ENCODE data around the gene PPP4R4.
A peak's percentile ranks its signal among the peaks of the same experiment; 100 is the strongest.

Gene PPP4R4

GRCh38 chr14:94158239-94158883 is 15.8 kb upstream of the PPP4R4 start:
- Histone ChIP-seq H3K27me3 (replicated peaks in 2 of 5; ENCODE audit: control insufficient read depth in 4 of 5, insufficient read depth in 5 of 5, low read length in 4 of 5) (no peaks in the 10 kb centered on the region), H3K4me1 (ENCODE audit: control extremely low read depth in 1 of 4, control insufficient read depth in 4 of 4, insufficient read depth in 4 of 4, low read length in 3 of 4) (peaks cover 8 to 30% (median 22%) of the 10 kb centered on the region in 4 experiments), H3K36me3 (ENCODE audit: control insufficient read depth in 4 of 4, insufficient read depth in 4 of 4, low read length in 3 of 4) (no peaks in the 10 kb centered on the region), H3K27ac (ENCODE audit: insufficient read depth in 1 of 2, low read depth in 1 of 2, low read length in 2 of 2, poor library complexity in 1 of 2, severe bottlenecking in 2 of 2) (no peak overlapping the region), H3K9me3 (ENCODE audit: control extremely low read depth in 1 of 5, control insufficient read depth in 4 of 5, insufficient read depth in 2 of 5, low read depth in 1 of 5, low read length in 4 of 5) (peaks cover 0 to 4% (median 0%) of the 10 kb centered on the region in 5 experiments), H3K4me3 (ENCODE audit: control insufficient read depth in 1 of 7, extremely low read depth in 1 of 7, insufficient read depth in 4 of 7, low read depth in 2 of 7, low read length in 6 of 7) (no peak overlapping the region)
- ChIA-PET POLR2A (interaction anchor here (0.8 kb wide), 1 partner anchor 129 kb away, joined by 3 read pairs; no protein-coding TSS in a partner anchor), CTCF (interaction anchor here (1.3 to 5.4 kb wide), 3 partner anchors 10 to 26 kb away, joined by 3 to 33 read pairs (median 5); no protein-coding TSS in a partner anchor)
- DNase-seq: peak in 2 of 3 donors; percentile 67 to 80
- 40% methylated on average over 8 of the region's 10 CpGs for WGBS (ENCODE audit: insufficient coverage)

- POLR2A ChIA-PET: no interaction called here
- no peaks in the 10 kb centered on the region for H3K9me3 ChIP-seq (ENCODE audit: control extremely low read depth in 1 of 5, control insufficient read depth in 4 of 5, insufficient read depth in 2 of 5, low read depth in 1 of 5, low read length in 4 of 5)
- no peak overlapping the region for H3K4me3 ChIP-seq (ENCODE audit: control insufficient read depth in 1 of 7, extremely low read depth in 1 of 7, insufficient read depth in 4 of 7, low read depth in 2 of 7, low read length in 6 of 7)
- 0% methylated on average over 1 of the region's 2 CpGs for WGBS (ENCODE audit: insufficient coverage)
- H3K4me1 ChIP-seq (ENCODE audit: control extremely low read depth in 1 of 4, control insufficient read depth in 4 of 4, insufficient read depth in 4 of 4, low read length in 3 of 4): peaks cover 8 to 47% (median 29%) of the 10 kb centered on the region in 4 experiments
- H3K36me3 ChIP-seq (ENCODE audit: control insufficient read depth in 4 of 4, insufficient read depth in 4 of 4, low read length in 3 of 4): no peaks in the 10 kb centered on the region
- CTCF ChIA-PET: interaction anchor here (1.0 to 5.4 kb wide), 2 partner anchors 9 to 24 kb away, joined by 5 to 33 read pairs; no protein-coding TSS in a partner anchor
- peak in 1 of 3 donors; percentile 45 for DNase-seq
- no peaks in the 10 kb centered on the region for H3K27me3 ChIP-seq (replicated peaks in 2 of 5; ENCODE audit: control insufficient read depth in 4 of 5, insufficient read depth in 5 of 5, low read length in 4 of 5)
- H3K27ac ChIP-seq (ENCODE audit: insufficient read depth in 1 of 2, low read depth in 1 of 2, low read length in 2 of 2, poor library complexity in 1 of 2, severe bottlenecking in 2 of 2): no peak overlapping the region
Measured at GRCh38 chr14:94161058-94161457, 13.1 kb upstream of the PPP4R4 start.

DNA sequence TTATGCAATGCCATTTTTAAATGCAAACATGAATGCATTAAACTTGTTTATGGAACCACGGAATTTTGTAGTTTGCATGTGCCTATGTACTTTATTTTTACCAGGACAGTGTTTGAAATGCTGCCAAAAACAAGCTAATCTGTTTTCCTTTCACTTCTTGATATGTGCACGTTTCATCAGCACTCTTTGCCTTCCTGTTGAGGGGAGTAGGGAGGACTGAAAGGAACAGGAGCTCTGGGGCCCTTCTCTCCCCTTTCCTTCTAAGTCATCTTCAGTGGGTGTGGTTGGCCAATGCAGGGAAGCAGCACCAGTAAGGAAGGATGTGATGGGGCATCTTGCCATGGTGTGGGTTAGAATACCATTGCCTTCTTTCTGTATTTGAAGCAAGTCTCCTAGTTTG is 12.1 kb upstream of the PPP4R4 start:
- CTCF ChIA-PET: interaction anchor here (1.0 to 5.4 kb wide), 4 partner anchors 21 to 31 kb away, joined by 3 to 33 read pairs (median 4); no protein-coding TSS in a partner anchor

GRCh38 chr14:94162466-94162865 is 11.7 kb upstream of the PPP4R4 start:
- 90% methylated on average over 4 of the region's 5 CpGs for WGBS (ENCODE audit: insufficient coverage)
- POLR2A ChIA-PET: interaction anchor here (0.6 kb wide), 1 partner anchor 9 kb away, joined by 3 read pairs; no protein-coding TSS in a partner anchor
- Histone ChIP-seq H3K27me3 (replicated peaks in 2 of 5; ENCODE audit: control insufficient read depth in 4 of 5, insufficient read depth in 5 of 5, low read length in 4 of 5) (no peaks in the 10 kb centered on the region), H3K27ac (ENCODE audit: insufficient read depth in 1 of 2, low read depth in 1 of 2, low read length in 2 of 2, poor library complexity in 1 of 2, severe bottlenecking in 2 of 2) (peak overlapping the region in 1 of 2 experiments; percentile 52), H3K9me3 (ENCODE audit: control extremely low read depth in 1 of 5, control insufficient read depth in 4 of 5, insufficient read depth in 2 of 5, low read depth in 1 of 5, low read length in 4 of 5) (no peaks in the 10 kb centered on the region), H3K36me3 (ENCODE audit: control insufficient read depth in 4 of 4, insufficient read depth in 4 of 4, low read length in 3 of 4) (no peaks in the 10 kb centered on the region), H3K4me1 (ENCODE audit: control extremely low read depth in 1 of 4, control insufficient read depth in 4 of 4, insufficient read depth in 4 of 4, low read length in 3 of 4) (peaks cover 8 to 47% (median 29%) of the 10 kb centered on the region in 4 experiments), H3K4me3 (ENCODE audit: control insufficient read depth in 1 of 7, extremely low read depth in 1 of 7, insufficient read depth in 4 of 7, low read depth in 2 of 7, low read length in 6 of 7) (peak overlapping the region in 1 of 7 experiments; percentile 7)
- CTCF ChIA-PET: interaction anchor here (1.0 to 1.3 kb wide), 5 partner anchors 13 to 32 kb away, joined by 3 to 4 read pairs (median 3); no protein-coding TSS in a partner anchor
- no peak for DNase-seq

More for the DNA sequence above, 12.1 kb upstream of the PPP4R4 start:
- Histone ChIP-seq H3K4me1 (ENCODE audit: control extremely low read depth in 1 of 4, control insufficient read depth in 4 of 4, insufficient read depth in 4 of 4, low read length in 3 of 4) (peaks cover 8 to 47% (median 29%) of the 10 kb centered on the region in 4 experiments), H3K27me3 (replicated peaks in 2 of 5; ENCODE audit: control insufficient read depth in 4 of 5, insufficient read depth in 5 of 5, low read length in 4 of 5) (no peaks in the 10 kb centered on the region), H3K4me3 (ENCODE audit: control insufficient read depth in 1 of 7, extremely low read depth in 1 of 7, insufficient read depth in 4 of 7, low read depth in 2 of 7, low read length in 6 of 7) (peak overlapping the region in 1 of 7 experiments; percentile 32), H3K9me3 (ENCODE audit: control extremely low read depth in 1 of 5, control insufficient read depth in 4 of 5, insufficient read depth in 2 of 5, low read depth in 1 of 5, low read length in 4 of 5) (no peaks in the 10 kb centered on the region), H3K27ac (ENCODE audit: insufficient read depth in 1 of 2, low read depth in 1 of 2, low read length in 2 of 2, poor library complexity in 1 of 2, severe bottlenecking in 2 of 2) (peak overlapping the region in 1 of 2 experiments; percentile 52), H3K36me3 (ENCODE audit: control insufficient read depth in 4 of 4, insufficient read depth in 4 of 4, low read length in 3 of 4) (no peaks in the 10 kb centered on the region)
- POLR2A ChIA-PET: interaction anchor here (0.6 kb wide), 1 partner anchor 10 kb away, joined by 3 read pairs; no protein-coding TSS in a partner anchor
- WGBS (ENCODE audit: insufficient coverage): no CpG with 5 or more reads among the region's 2 CpGs
- peak; percentile 44 to 68 (median 62) for DNase-seq

DNA sequence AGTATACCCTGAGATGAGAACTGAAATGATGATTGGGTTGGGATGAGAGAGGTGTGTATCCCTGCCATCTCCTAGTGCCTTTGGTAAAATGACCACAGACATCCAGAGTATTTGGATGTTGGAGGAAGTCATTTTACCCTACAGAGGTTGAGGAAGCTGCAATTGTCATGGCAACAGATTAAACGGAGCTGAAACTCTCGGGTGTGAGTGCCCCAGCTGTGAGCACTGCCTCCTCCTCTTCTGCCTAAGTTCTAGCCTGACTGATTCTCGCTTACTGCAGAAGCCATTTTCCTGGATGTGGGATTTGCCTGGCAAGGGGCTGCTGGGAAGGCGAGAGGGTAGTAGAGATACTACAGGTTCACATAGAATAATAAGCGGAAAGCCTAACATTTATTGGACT is 10.3 kb upstream of the PPP4R4 start:
- POLR2A ChIA-PET: no interaction called here
- no peaks in the 10 kb centered on the region for H3K9me3 ChIP-seq (ENCODE audit: control extremely low read depth in 1 of 5, control insufficient read depth in 4 of 5, insufficient read depth in 2 of 5, low read depth in 1 of 5, low read length in 4 of 5)
- H3K4me1 ChIP-seq (ENCODE audit: control extremely low read depth in 1 of 4, control insufficient read depth in 4 of 4, insufficient read depth in 4 of 4, low read length in 3 of 4): peaks cover 8 to 42% (median 26%) of the 10 kb centered on the region in 4 experiments
- CTCF ChIA-PET: interaction anchor here (1.0 to 3.1 kb wide), 5 partner anchors 14 to 27 kb away, joined by 3 to 11 read pairs (median 3); no protein-coding TSS in a partner anchor
- H3K36me3 ChIP-seq (ENCODE audit: control insufficient read depth in 4 of 4, insufficient read depth in 4 of 4, low read length in 3 of 4): no peaks in the 10 kb centered on the region
- H3K27ac ChIP-seq (ENCODE audit: insufficient read depth in 1 of 2, low read depth in 1 of 2, low read length in 2 of 2, poor library complexity in 1 of 2, severe bottlenecking in 2 of 2): no peak overlapping the region
- WGBS (ENCODE audit: insufficient coverage): 48% methylated on average over 5 of the region's 5 CpGs
- H3K4me3 ChIP-seq (ENCODE audit: control insufficient read depth in 1 of 7, extremely low read depth in 1 of 7, insufficient read depth in 4 of 7, low read depth in 2 of 7, low read length in 6 of 7): no peak overlapping the region
- peak in 2 of 3 donors; percentile 64 to 69 for DNase-seq
- peaks cover 0 to 2% (median 0%) of the 10 kb centered on the region in 5 experiments for H3K27me3 ChIP-seq (replicated peaks in 2 of 5; ENCODE audit: control insufficient read depth in 4 of 5, insufficient read depth in 5 of 5, low read length in 4 of 5)

- CTCF ChIA-PET: interaction anchor here (1.0 to 3.1 kb wide), 4 partner anchors 13 to 28 kb away, joined by 3 to 11 read pairs (median 4); no protein-coding TSS in a partner anchor
- WGBS (ENCODE audit: insufficient coverage): 80% methylated on average over 12 of the region's 26 CpGs
Measured at GRCh38 chr14:94164685-94165431, 9.3 kb upstream of the PPP4R4 start.

More at GRCh38 chr14:94164685-94165431, 9.3 kb upstream of the PPP4R4 start:
- DNase-seq: no peak
- Histone ChIP-seq H3K4me1 (ENCODE audit: control extremely low read depth in 1 of 4, control insufficient read depth in 4 of 4, insufficient read depth in 4 of 4, low read length in 3 of 4) (peaks cover 8 to 42% (median 26%) of the 10 kb centered on the region in 4 experiments), H3K4me3 (ENCODE audit: control insufficient read depth in 1 of 7, extremely low read depth in 1 of 7, insufficient read depth in 4 of 7, low read depth in 2 of 7, low read length in 6 of 7) (no peak overlapping the region), H3K9me3 (ENCODE audit: control extremely low read depth in 1 of 5, control insufficient read depth in 4 of 5, insufficient read depth in 2 of 5, low read depth in 1 of 5, low read length in 4 of 5) (no peaks in the 10 kb centered on the region), H3K27me3 (replicated peaks in 2 of 5; ENCODE audit: control insufficient read depth in 4 of 5, insufficient read depth in 5 of 5, low read length in 4 of 5) (peaks cover 0 to 2% (median 0%) of the 10 kb centered on the region in 5 experiments), H3K27ac (ENCODE audit: insufficient read depth in 1 of 2, low read depth in 1 of 2, low read length in 2 of 2, poor library complexity in 1 of 2, severe bottlenecking in 2 of 2) (no peak overlapping the region), H3K36me3 (ENCODE audit: control insufficient read depth in 4 of 4, insufficient read depth in 4 of 4, low read length in 3 of 4) (no peaks in the 10 kb centered on the region)
- POLR2A ChIA-PET: no interaction called here

All from common myeloid progenitor, CD34-positive (primary cell).